ENCODE measurements around the gene MAGEA8.

The MAGEA8 gene

DNA sequence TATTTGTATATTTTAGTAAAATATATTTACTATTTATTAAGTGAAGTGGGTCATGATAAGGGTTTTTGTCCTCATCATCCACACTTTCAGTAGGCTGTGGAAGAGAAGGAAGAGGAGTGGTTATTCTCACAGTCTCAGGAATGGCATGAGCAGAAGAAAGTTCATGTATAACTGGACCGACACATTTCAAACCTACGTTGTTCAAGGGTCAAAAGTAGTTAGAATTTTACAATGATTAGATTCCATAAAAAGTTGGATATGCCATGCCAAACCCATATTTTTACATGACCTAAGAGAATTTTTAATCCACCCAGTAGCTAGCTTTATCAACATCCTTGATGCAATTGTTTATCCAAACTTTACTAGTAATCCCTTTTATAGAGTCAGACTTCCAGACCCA lies 15.6 kb upstream of the MAGEA8 start:
- Histone ChIP-seq H3K27ac (ENCODE audit: insufficient read depth in 1 of 2, low read depth in 1 of 2, low read length in 2 of 2, poor library complexity in 1 of 2, severe bottlenecking in 2 of 2) (no peak overlapping the region), H3K36me3 (ENCODE audit: control insufficient read depth in 4 of 4, insufficient read depth in 4 of 4, low read length in 3 of 4) (no peaks in the 10 kb centered on the region), H3K27me3 (replicated peaks in 2 of 5; ENCODE audit: control insufficient read depth in 4 of 5, insufficient read depth in 5 of 5, low read length in 4 of 5) (no peaks in the 10 kb centered on the region), H3K4me1 (ENCODE audit: control extremely low read depth in 1 of 4, control insufficient read depth in 4 of 4, insufficient read depth in 4 of 4, low read length in 3 of 4) (no peaks in the 10 kb centered on the region), H3K4me3 (ENCODE audit: control insufficient read depth in 1 of 7, extremely low read depth in 1 of 7, insufficient read depth in 4 of 7, low read depth in 2 of 7, low read length in 6 of 7) (no peak overlapping the region), H3K9me3 (ENCODE audit: control extremely low read depth in 1 of 5, control insufficient read depth in 4 of 5, insufficient read depth in 2 of 5, low read depth in 1 of 5, low read length in 4 of 5) (peaks cover 0 to 3% (median 0%) of the 10 kb centered on the region in 5 experiments)
- CTCF ChIA-PET, result no interaction called here
- DNase-seq, result no peak
- WGBS (ENCODE audit: insufficient coverage), result 100% methylated on average over 1 of the region's 2 CpGs
- POLR2A ChIA-PET, result interaction anchor here (0.6 kb wide), 1 partner anchor 498 kb away, joined by 3 read pairs; no protein-coding TSS in a partner anchor

DNA sequence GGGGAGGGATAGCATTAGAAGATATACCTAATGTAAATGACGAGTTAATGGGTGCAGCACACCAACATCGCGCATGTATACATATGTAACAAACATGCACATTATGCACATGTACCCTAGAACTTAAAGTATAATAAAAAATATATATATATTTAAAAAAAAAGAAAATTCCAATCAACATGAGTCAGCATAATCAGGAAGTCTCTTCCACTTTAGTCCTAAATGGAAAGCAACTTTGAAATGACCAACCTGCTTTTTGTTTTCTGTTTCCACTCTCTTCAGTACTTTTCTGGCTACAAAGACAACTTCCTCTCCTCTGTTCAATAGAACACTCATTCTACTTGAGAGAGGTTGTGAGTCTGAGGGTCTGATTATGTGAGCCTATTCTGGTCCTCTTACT lies 13.5 kb upstream of the MAGEA8 start:
- Histone ChIP-seq H3K27ac (ENCODE audit: insufficient read depth in 1 of 2, low read depth in 1 of 2, low read length in 2 of 2, poor library complexity in 1 of 2, severe bottlenecking in 2 of 2) (no peak overlapping the region), H3K4me1 (ENCODE audit: control extremely low read depth in 1 of 4, control insufficient read depth in 4 of 4, insufficient read depth in 4 of 4, low read length in 3 of 4) (no peaks in the 10 kb centered on the region), H3K36me3 (ENCODE audit: control insufficient read depth in 4 of 4, insufficient read depth in 4 of 4, low read length in 3 of 4) (no peaks in the 10 kb centered on the region), H3K9me3 (ENCODE audit: control extremely low read depth in 1 of 5, control insufficient read depth in 4 of 5, insufficient read depth in 2 of 5, low read depth in 1 of 5, low read length in 4 of 5) (no peaks in the 10 kb centered on the region), H3K4me3 (ENCODE audit: control insufficient read depth in 1 of 7, extremely low read depth in 1 of 7, insufficient read depth in 4 of 7, low read depth in 2 of 7, low read length in 6 of 7) (no peak overlapping the region), H3K27me3 (replicated peaks in 2 of 5; ENCODE audit: control insufficient read depth in 4 of 5, insufficient read depth in 5 of 5, low read length in 4 of 5) (no peaks in the 10 kb centered on the region)
- CTCF ChIA-PET, result no interaction called here
- POLR2A ChIA-PET, result no interaction called here
- DNase-seq, result no peak
- no CpG with 5 or more reads among the region's 3 CpGs for WGBS (ENCODE audit: insufficient coverage)

DNA sequence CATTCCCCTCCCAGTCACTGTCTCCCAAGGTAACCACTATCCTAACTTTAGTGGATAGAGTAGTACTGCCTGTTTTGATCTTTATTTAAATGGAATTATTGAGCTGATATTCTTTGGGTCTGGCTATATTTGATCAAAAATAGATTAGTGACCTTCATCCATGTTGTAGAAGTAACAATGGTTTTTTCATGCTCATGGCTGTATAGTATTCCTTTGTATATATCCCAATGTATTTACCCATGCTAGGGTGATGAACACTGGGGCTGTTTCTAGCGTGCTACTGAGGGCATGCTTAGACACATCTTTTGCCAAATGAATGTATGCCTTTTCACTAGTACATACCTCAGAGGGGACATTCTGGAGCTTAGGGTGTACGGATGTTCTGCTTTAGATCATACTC lies 10.1 kb upstream of the MAGEA8 start:
- 56% methylated on average over 1 of the region's 2 CpGs for WGBS (ENCODE audit: insufficient coverage)
- Histone ChIP-seq H3K4me1 (ENCODE audit: control extremely low read depth in 1 of 4, control insufficient read depth in 4 of 4, insufficient read depth in 4 of 4, low read length in 3 of 4) (no peaks in the 10 kb centered on the region), H3K36me3 (ENCODE audit: control insufficient read depth in 4 of 4, insufficient read depth in 4 of 4, low read length in 3 of 4) (no peaks in the 10 kb centered on the region), H3K4me3 (ENCODE audit: control insufficient read depth in 1 of 7, extremely low read depth in 1 of 7, insufficient read depth in 4 of 7, low read depth in 2 of 7, low read length in 6 of 7) (no peak overlapping the region), H3K9me3 (ENCODE audit: control extremely low read depth in 1 of 5, control insufficient read depth in 4 of 5, insufficient read depth in 2 of 5, low read depth in 1 of 5, low read length in 4 of 5) (no peaks in the 10 kb centered on the region), H3K27me3 (replicated peaks in 2 of 5; ENCODE audit: control insufficient read depth in 4 of 5, insufficient read depth in 5 of 5, low read length in 4 of 5) (no peaks in the 10 kb centered on the region), H3K27ac (ENCODE audit: insufficient read depth in 1 of 2, low read depth in 1 of 2, low read length in 2 of 2, poor library complexity in 1 of 2, severe bottlenecking in 2 of 2) (no peak overlapping the region)
- no peak for DNase-seq
- CTCF ChIA-PET, result no interaction called here
- POLR2A ChIA-PET, result no interaction called here

DNA sequence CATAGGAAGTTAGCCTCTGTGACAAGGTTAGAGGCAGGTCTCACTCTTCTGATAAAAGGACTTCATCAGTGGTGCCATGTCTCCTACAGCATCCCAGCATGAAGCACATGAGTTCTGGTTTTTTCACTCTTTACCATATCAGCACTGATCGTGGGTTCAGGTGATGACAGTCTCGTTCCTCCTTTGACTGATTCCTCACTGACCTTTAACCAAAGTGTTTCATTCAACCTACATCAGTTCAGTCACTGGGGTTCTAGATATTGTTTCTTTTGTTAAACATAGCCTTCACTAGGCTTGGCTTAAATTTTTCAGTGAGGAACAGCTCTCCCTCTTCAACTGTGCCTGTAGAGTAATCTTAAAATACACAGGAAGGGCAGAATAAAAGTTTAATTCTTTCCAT lies 9.6 kb upstream of the MAGEA8 start:
- Histone ChIP-seq H3K4me1 (ENCODE audit: control extremely low read depth in 1 of 4, control insufficient read depth in 4 of 4, insufficient read depth in 4 of 4, low read length in 3 of 4) (no peaks in the 10 kb centered on the region), H3K4me3 (ENCODE audit: control insufficient read depth in 1 of 7, extremely low read depth in 1 of 7, insufficient read depth in 4 of 7, low read depth in 2 of 7, low read length in 6 of 7) (no peak overlapping the region), H3K36me3 (ENCODE audit: control insufficient read depth in 4 of 4, insufficient read depth in 4 of 4, low read length in 3 of 4) (no peaks in the 10 kb centered on the region), H3K27me3 (replicated peaks in 2 of 5; ENCODE audit: control insufficient read depth in 4 of 5, insufficient read depth in 5 of 5, low read length in 4 of 5) (no peaks in the 10 kb centered on the region), H3K27ac (ENCODE audit: insufficient read depth in 1 of 2, low read depth in 1 of 2, low read length in 2 of 2, poor library complexity in 1 of 2, severe bottlenecking in 2 of 2) (no peak overlapping the region), H3K9me3 (ENCODE audit: control extremely low read depth in 1 of 5, control insufficient read depth in 4 of 5, insufficient read depth in 2 of 5, low read depth in 1 of 5, low read length in 4 of 5) (no peaks in the 10 kb centered on the region)
- 84% methylated on average over 2 of the region's 2 CpGs for WGBS (ENCODE audit: insufficient coverage)
- DNase-seq, result no peak
- ChIA-PET POLR2A (no interaction called here), CTCF (interaction anchor here (1.1 to 1.3 kb wide), 2 partner anchors 11 to 16 kb away, joined by 3 read pairs; no protein-coding TSS in a partner anchor)

DNA sequence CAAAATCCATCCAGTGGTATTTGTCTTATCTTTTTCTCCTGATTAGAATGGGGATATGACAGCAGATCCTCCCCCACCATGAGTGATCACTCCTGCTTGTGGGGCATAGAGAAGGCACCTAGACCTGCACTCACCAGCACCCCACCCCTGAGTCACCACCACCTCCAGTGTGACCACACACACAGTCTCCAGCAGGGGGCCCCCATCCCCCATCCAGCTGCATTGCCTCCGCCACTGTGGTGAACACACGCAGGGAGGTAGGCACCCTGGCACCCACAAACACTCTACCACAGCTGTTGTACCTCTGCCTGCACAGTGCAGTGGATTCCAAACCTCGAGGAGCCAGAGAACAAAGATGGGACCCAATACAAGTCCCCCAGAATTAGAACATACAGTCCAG lies 9.0 kb upstream of the MAGEA8 start:
- DNase-seq, result peak; percentile 36 to 71 (median 60)
- H3K27ac ChIP-seq (ENCODE audit: insufficient read depth in 1 of 2, low read depth in 1 of 2, low read length in 2 of 2, poor library complexity in 1 of 2, severe bottlenecking in 2 of 2), result no peak overlapping the region
- H3K36me3 ChIP-seq (ENCODE audit: control insufficient read depth in 4 of 4, insufficient read depth in 4 of 4, low read length in 3 of 4), result no peaks in the 10 kb centered on the region
- 49% methylated on average over 2 of the region's 3 CpGs for WGBS (ENCODE audit: insufficient coverage)
- H3K4me1 ChIP-seq (ENCODE audit: control extremely low read depth in 1 of 4, control insufficient read depth in 4 of 4, insufficient read depth in 4 of 4, low read length in 3 of 4), result no peaks in the 10 kb centered on the region
- H3K9me3 ChIP-seq (ENCODE audit: control extremely low read depth in 1 of 5, control insufficient read depth in 4 of 5, insufficient read depth in 2 of 5, low read depth in 1 of 5, low read length in 4 of 5), result no peaks in the 10 kb centered on the region
- ChIA-PET CTCF (interaction anchor here (0.8 to 1.3 kb wide), 3 partner anchors 12 to 68 kb away, joined by 3 read pairs; no protein-coding TSS in a partner anchor), POLR2A (no interaction called here)
- H3K27me3 ChIP-seq (replicated peaks in 2 of 5; ENCODE audit: control insufficient read depth in 4 of 5, insufficient read depth in 5 of 5, low read length in 4 of 5), result no peaks in the 10 kb centered on the region
- H3K4me3 ChIP-seq (ENCODE audit: control insufficient read depth in 1 of 7, extremely low read depth in 1 of 7, insufficient read depth in 4 of 7, low read depth in 2 of 7, low read length in 6 of 7), result no peak overlapping the region

DNA sequence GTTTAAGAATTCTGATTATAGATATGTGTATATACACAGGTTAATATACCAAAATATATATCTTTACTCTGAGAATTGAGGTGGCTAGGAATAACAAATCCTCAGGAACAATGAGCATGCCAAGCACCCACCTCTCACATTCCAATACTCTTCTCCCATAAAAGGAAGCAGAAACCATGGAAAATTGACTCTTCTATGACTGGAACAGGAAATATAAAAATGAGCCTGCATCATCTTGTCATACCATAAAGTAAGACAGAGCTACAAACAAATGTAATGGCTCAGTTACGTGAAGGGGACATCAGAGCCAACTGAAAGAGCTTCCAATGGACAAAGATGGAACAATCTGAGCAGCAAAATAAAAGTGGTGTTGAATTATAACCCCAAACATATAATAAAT lies 3.8 kb upstream of the MAGEA8 start:
- ChIA-PET POLR2A (no interaction called here), CTCF (no interaction called here)
- WGBS (ENCODE audit: insufficient coverage), result no CpG with 5 or more reads among the region's 1 CpG
- Histone ChIP-seq H3K27me3 (replicated peaks in 2 of 5; ENCODE audit: control insufficient read depth in 4 of 5, insufficient read depth in 5 of 5, low read length in 4 of 5) (no peaks in the 10 kb centered on the region), H3K4me3 (ENCODE audit: control insufficient read depth in 1 of 7, extremely low read depth in 1 of 7, insufficient read depth in 4 of 7, low read depth in 2 of 7, low read length in 6 of 7) (no peak overlapping the region), H3K27ac (ENCODE audit: insufficient read depth in 1 of 2, low read depth in 1 of 2, low read length in 2 of 2, poor library complexity in 1 of 2, severe bottlenecking in 2 of 2) (no peak overlapping the region), H3K4me1 (ENCODE audit: control extremely low read depth in 1 of 4, control insufficient read depth in 4 of 4, insufficient read depth in 4 of 4, low read length in 3 of 4) (no peaks in the 10 kb centered on the region), H3K36me3 (ENCODE audit: control insufficient read depth in 4 of 4, insufficient read depth in 4 of 4, low read length in 3 of 4) (no peaks in the 10 kb centered on the region), H3K9me3 (ENCODE audit: control extremely low read depth in 1 of 5, control insufficient read depth in 4 of 5, insufficient read depth in 2 of 5, low read depth in 1 of 5, low read length in 4 of 5) (no peaks in the 10 kb centered on the region)
- no peak for DNase-seq

DNA sequence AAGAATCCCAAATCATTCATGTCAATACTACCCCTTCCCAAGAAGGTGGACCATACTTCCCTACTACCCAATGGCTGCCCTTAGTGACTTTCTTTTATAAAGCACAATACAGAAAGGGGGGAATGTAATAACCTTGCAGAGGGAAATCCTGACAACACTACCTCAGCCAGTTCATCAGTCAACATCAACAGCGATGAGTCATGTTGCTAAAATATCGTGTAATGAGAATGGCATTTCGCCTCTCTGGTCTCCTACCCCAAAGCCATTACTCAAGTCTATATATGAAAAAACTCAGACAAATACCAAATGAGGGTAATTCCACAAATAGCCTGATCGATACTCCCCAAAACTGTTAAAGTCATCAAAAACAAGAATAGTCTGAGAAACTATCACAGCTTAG lies 3.3 kb upstream of the MAGEA8 start:
- no peak overlapping the region for H3K27ac ChIP-seq (ENCODE audit: insufficient read depth in 1 of 2, low read depth in 1 of 2, low read length in 2 of 2, poor library complexity in 1 of 2, severe bottlenecking in 2 of 2)
- no peak for DNase-seq
- no peaks in the 10 kb centered on the region for H3K4me1 ChIP-seq (ENCODE audit: control extremely low read depth in 1 of 4, control insufficient read depth in 4 of 4, insufficient read depth in 4 of 4, low read length in 3 of 4)
- H3K9me3 ChIP-seq (ENCODE audit: control extremely low read depth in 1 of 5, control insufficient read depth in 4 of 5, insufficient read depth in 2 of 5, low read depth in 1 of 5, low read length in 4 of 5), result no peaks in the 10 kb centered on the region
- H3K36me3 ChIP-seq (ENCODE audit: control insufficient read depth in 4 of 4, insufficient read depth in 4 of 4, low read length in 3 of 4), result no peaks in the 10 kb centered on the region
- WGBS (ENCODE audit: insufficient coverage), result no CpG with 5 or more reads among the region's 4 CpGs
- CTCF ChIA-PET, result no interaction called here
- no peaks in the 10 kb centered on the region for H3K27me3 ChIP-seq (replicated peaks in 2 of 5; ENCODE audit: control insufficient read depth in 4 of 5, insufficient read depth in 5 of 5, low read length in 4 of 5)
- POLR2A ChIA-PET, result no interaction called here
- H3K4me3 ChIP-seq (ENCODE audit: control insufficient read depth in 1 of 7, extremely low read depth in 1 of 7, insufficient read depth in 4 of 7, low read depth in 2 of 7, low read length in 6 of 7), result no peak overlapping the region

Measured in common myeloid progenitor, CD34-positive (primary cell).